Type B pancreatic cell (in vitro differentiated cells): ENCODE measurements around the gene LTBP1. TPM values are rescaled to one million over a fixed set of nuclear protein-coding genes. Genes with fewer than 3 reads are reported as not detected.

Experiments used
- DNase-seq: peaks from one replicate; pipeline ENCODE4 v3.0.0; 2021; ENCODE audit warnings: mixed read lengths; ENCODE audit not compliant: unreplicated experiment; ENCODE audit errors: extremely low spot score
- H3K27ac Mint-ChIP-seq: 2 replicates; pipeline ENCODE4 v1.8.0; 2021; ENCODE audit warnings: mild to moderate bottlenecking, mixed read lengths
- H3K27me3 Mint-ChIP-seq: 2 replicates; pipeline ENCODE4 v1.8.0; 2021; ENCODE audit warnings: mixed read lengths
- H3K36me3 Mint-ChIP-seq: 2 replicates; pipeline ENCODE4 v1.8.0; 2021; ENCODE audit warnings: mixed read lengths
- H3K4me1 Mint-ChIP-seq: one replicate; pipeline ENCODE4 v1.8.0; 2021; ENCODE audit warnings: mixed read lengths; ENCODE audit not compliant: unreplicated experiment
- H3K4me3 Mint-ChIP-seq: 2 replicates; pipeline ENCODE4 v1.8.0; 2021; ENCODE audit warnings: mild to moderate bottlenecking, mixed read lengths
- H3K9me3 Mint-ChIP-seq: 2 replicates; pipeline ENCODE4 v1.8.0; 2021; ENCODE audit warnings: mixed read lengths
- total RNA-seq: library from RNA; stranded (reverse); gene quantifications from 2 replicates; pipeline ENCODE4 v1.2.1, GENCODE V29; 2021; ENCODE audit warnings: low replicate concordance
- TF ChIP-seq, protein P1 (sequence below): fragments of 200-600 bp; sonication (generic); conservative IDR thresholded peaks from 2 replicates; pipeline ENCODE4 v1.5.0; 2021; ENCODE audit warnings: antibody characterized with exemption, mild to moderate bottlenecking

The LTBP1 gene
- total RNA-seq, 1 donor from 2014 or later: 53.3 TPM

DNA sequence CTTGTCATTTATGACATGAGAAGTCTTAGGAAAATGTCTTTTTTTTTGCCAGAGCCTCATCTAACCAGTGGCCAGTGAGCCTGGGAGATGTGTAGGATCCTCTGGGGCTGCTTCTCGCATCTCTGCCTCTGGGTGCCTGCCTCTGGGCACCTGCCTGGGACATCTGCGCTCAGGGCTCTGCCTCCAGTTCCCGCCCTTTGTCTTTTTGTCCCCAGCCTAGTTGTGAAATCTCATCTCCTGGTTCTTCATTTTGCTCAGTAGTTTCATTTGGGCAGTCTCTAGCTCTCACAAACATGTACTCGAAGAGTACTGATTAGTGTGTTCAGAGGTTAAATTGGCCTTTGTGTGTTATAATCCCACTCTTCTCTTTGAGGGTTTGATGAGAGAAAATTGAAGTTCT, 92.0 kb downstream of the LTBP1 start:
- no peak for DNase-seq
- Mint-ChIP-seq H3K4me1 (peaks cover 6% of the 10 kb centered on the region), H3K27me3 (no peaks in the 10 kb centered on the region), H3K4me3 (no peak overlapping the region), H3K27ac (no peak overlapping the region), H3K9me3 (peaks cover 3% of the 10 kb centered on the region), H3K36me3 (peaks cover 9% of the 10 kb centered on the region)
- TF ChIP-seq, protein P1, sequence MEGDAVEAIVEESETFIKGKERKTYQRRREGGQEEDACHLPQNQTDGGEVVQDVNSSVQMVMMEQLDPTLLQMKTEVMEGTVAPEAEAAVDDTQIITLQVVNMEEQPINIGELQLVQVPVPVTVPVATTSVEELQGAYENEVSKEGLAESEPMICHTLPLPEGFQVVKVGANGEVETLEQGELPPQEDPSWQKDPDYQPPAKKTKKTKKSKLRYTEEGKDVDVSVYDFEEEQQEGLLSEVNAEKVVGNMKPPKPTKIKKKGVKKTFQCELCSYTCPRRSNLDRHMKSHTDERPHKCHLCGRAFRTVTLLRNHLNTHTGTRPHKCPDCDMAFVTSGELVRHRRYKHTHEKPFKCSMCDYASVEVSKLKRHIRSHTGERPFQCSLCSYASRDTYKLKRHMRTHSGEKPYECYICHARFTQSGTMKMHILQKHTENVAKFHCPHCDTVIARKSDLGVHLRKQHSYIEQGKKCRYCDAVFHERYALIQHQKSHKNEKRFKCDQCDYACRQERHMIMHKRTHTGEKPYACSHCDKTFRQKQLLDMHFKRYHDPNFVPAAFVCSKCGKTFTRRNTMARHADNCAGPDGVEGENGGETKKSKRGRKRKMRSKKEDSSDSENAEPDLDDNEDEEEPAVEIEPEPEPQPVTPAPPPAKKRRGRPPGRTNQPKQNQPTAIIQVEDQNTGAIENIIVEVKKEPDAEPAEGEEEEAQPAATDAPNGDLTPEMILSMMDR: no peak

DNA sequence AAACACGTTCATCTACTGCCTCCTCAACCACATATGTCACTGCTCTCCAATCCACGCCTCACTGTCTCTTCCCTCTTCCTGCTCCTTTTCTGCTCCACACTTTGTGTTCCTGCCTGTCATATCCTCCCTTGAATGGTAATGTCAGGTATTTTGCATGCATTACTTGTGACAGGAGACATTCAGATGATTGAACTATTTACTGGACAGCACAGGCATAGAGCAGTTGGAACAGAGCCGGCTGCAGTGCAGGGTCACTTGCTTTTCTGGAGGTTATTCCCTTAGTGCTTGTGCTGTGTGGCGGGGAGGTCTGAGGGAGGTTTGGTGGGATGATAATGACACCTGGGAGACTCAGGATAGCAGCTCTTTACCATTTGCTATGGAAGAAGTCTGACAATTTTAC, 93.8 kb downstream of the LTBP1 start:
- no peak overlapping the region for H3K27ac Mint-ChIP-seq
- peaks cover 4% of the 10 kb centered on the region for H3K9me3 Mint-ChIP-seq
- no peak overlapping the region for H3K4me3 Mint-ChIP-seq
- H3K4me1 Mint-ChIP-seq: peaks cover 4% of the 10 kb centered on the region
- no peaks in the 10 kb centered on the region for H3K27me3 Mint-ChIP-seq
- no peak for DNase-seq
- TF ChIP-seq, protein P1: no peak
- H3K36me3 Mint-ChIP-seq: peaks cover 9% of the 10 kb centered on the region

DNA sequence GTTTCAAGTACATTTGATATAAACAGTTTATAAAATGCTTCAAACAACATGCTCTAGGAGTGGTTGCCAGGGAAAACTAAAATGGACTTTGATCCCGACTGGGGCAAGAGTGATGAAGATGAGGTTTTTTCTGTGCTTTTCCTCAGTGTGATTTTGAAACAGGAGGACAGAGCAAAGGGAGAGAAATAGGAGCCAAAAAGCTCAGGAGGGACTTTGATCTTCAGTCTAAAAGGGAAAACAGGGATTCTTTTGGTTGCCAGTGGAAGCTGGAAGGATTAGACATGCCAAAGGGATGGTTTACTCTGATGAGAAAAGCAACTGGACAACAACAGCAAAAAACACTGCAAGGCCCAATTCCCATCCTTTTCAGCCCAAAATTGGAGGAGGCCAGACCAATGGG, 95.5 kb downstream of the LTBP1 start:
- Mint-ChIP-seq H3K9me3 (peaks cover 8% of the 10 kb centered on the region), H3K4me1 (peaks cover 8% of the 10 kb centered on the region), H3K36me3 (peaks cover 9% of the 10 kb centered on the region), H3K27ac (no peak overlapping the region), H3K4me3 (no peak overlapping the region), H3K27me3 (no peaks in the 10 kb centered on the region)
- DNase-seq: no peak
- TF ChIP-seq, protein P1: no peak

DNA sequence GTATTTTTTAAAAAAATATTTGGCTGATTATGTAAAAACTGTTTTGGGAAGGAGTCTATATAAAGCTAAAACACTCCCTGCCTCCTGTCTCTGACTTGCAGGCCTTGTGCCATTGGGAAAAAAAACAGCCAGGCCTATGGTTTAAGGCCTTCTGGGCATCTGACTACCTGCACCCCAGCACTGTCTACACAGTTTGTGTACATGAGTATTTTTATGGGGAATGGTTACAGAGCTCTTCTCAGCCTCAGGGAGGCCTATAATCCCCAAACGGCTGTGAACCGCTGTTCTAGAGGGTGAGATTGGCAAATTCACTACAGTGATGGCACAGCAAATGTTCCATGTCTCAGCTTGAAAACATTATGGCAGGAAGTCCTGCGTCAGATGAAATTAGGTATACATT, 96.1 kb downstream of the LTBP1 start:
- peaks cover 10% of the 10 kb centered on the region for H3K4me1 Mint-ChIP-seq
- H3K36me3 Mint-ChIP-seq: peaks cover 9% of the 10 kb centered on the region
- no peak for DNase-seq
- TF ChIP-seq, protein P1: no peak
- no peaks in the 10 kb centered on the region for H3K27me3 Mint-ChIP-seq
- H3K4me3 Mint-ChIP-seq: no peak overlapping the region
- H3K27ac Mint-ChIP-seq: no peak overlapping the region
- H3K9me3 Mint-ChIP-seq: peaks cover 8% of the 10 kb centered on the region

DNA sequence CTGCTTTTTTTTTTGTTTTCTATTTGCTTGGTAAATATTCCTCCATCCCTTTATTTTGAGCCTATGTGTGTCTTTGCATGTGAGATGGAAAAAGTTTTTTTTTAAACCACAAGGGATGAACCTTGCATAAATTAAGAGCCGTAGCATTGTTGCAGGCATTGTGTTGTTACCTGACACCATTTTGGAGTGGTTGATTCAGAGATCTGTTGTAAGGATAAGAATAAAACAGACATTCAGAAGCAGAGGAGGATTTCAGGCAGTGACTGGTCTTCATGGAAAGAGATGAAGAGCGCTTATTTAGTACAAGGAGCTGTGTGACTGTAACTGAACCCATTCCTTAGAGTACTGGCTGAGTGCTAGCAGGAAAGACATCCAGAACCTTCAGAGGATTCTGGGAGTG, 101.2 kb downstream of the LTBP1 start:
- H3K9me3 Mint-ChIP-seq: peaks cover 8% of the 10 kb centered on the region
- H3K27ac Mint-ChIP-seq: no peak overlapping the region
- H3K4me3 Mint-ChIP-seq: no peak overlapping the region
- no peak for DNase-seq
- TF ChIP-seq, protein P1: no peak
- H3K4me1 Mint-ChIP-seq: peaks cover 8% of the 10 kb centered on the region
- no peaks in the 10 kb centered on the region for H3K27me3 Mint-ChIP-seq
- H3K36me3 Mint-ChIP-seq: peaks cover 5% of the 10 kb centered on the region
